Stomach (tissue), 9 donors: ENCODE results near the gene NPAS3. TPM values are rescaled to one million over a fixed set of nuclear protein-coding genes. Genes with fewer than 3 reads are reported as not detected.

Experiments used
- DNase-seq, 2 donors: peaks; one replicate each; pipeline versions ENCODE4 v3.0.0 to v3.0.0-alpha.2; 2013 to 2019
- H3K27ac ChIP-seq, 5 donors: fragments of 200-600 bp in 4 of 5; sonication (generic) in 4 of 5; one replicate each; pipeline ENCODE4 v1.5.1; 2013 to 2019; ENCODE audit warnings: mild to moderate bottlenecking in 1 of 5, moderate library complexity in 1 of 5
- H3K27me3 ChIP-seq, 3 donors: fragments of 200-600 bp; sonication (generic); one replicate each; pipeline ENCODE4 v1.5.1; 2017 to 2019; ENCODE audit warnings: mixed run types in 1 of 3
- H3K36me3 ChIP-seq, 4 donors: fragments of 200-600 bp; sonication (generic); 1 replicate in 3 of 4; 2 replicates in 1 of 4; pipeline ENCODE4 v1.5.1; 2016 to 2019
- H3K4me1 ChIP-seq, 4 donors: fragments of 200-600 bp; sonication (generic); one replicate each; pipeline ENCODE4 v1.5.1; 2016 to 2019
- H3K4me3 ChIP-seq, 4 donors: fragments of 200-600 bp; sonication (generic) in 3 of 4; one replicate each; pipeline ENCODE4 v1.5.1; 2016 to 2019; ENCODE audit warnings: mild to moderate bottlenecking in 1 of 4
- H3K9me3 ChIP-seq, 4 donors: fragments of 200-600 bp; sonication (generic); one replicate each; pipeline ENCODE4 v1.5.1; 2016 to 2019
- EP300 ChIP-seq: sonication (generic); formaldehyde crosslinking; IDR thresholded peaks from one replicate; pipeline ENCODE4 v1.6.1; 2017; ENCODE audit warnings: antibody characterized with exemption
- POLR2A ChIP-seq, 4 donors: fragments of 450-650 bp; IDR thresholded peaks; one replicate each; pipeline ENCODE4 v1.6.1; 2016; ENCODE audit warnings: antibody characterized with exemption in 4 of 4, control low read depth in 2 of 4, mild to moderate bottlenecking in 1 of 4, moderate library complexity in 1 of 4
- POLR2AphosphoS5 ChIP-seq, 3 donors: sonication (generic); formaldehyde crosslinking; IDR thresholded peaks; one replicate each; pipeline ENCODE4 v1.6.1; 2016; ENCODE audit warnings: antibody characterized with exemption in 3 of 3
- WGBS, 5 donors: extraction: QIAGEN DNeasy Blood & Tissue Kit in 3 of 5; methylation state at CpG; one replicate each; pipeline versions ENCODE4 v1.1.5 to v1.1.7; 2013 to 2018; 5-methylcytosine and 5-hydroxymethylcytosine counted together
- intact Hi-C: fragments of 100-400 bp; cut with DNase I; formaldehyde crosslinking; loops from one replicate; pipeline ENCODE4 v1.15.1; 2023; ENCODE audit warnings: low total_unique reads
- polyA plus RNA-seq, 3 donors: library from polyadenylated mRNA; stranded (reverse); fragments of 200-250 nt; gene quantifications; one replicate each; pipeline ENCODE4 v1.2.3, GENCODE V29; 2013
- total RNA-seq, 5 donors: library from RNA; depleted of rRNA; stranded (reverse); fragments of >200 nt; gene quantifications; one replicate each; pipeline versions ENCODE4 v1.1.0 to v1.2.3, GENCODE V29; 2014 to 2016
- TF ChIP-seq, protein P1 (sequence below), 7 experiments: fragments of 450-650 bp in 4 of 7; fragments of 200-600 bp in 3 of 7; sonication (generic) in 3 of 7; IDR thresholded peaks; one replicate each; pipeline ENCODE4 v1.5.1; 2016 to 2019; ENCODE audit warnings: antibody characterized with exemption in 7 of 7, control low read depth in 2 of 7, mild to moderate bottlenecking in 1 of 7
- donor health status: healthy with polysubstance abuse.
- donor health status: Bipolar disorder and iron deficiency.
- donor health status: healthy.

NPAS3 gene
- total and polyA plus RNA-seq, 8 donors: under 0.01 to 7.9 (median 0.76) TPM; not detected in 1

DNA sequence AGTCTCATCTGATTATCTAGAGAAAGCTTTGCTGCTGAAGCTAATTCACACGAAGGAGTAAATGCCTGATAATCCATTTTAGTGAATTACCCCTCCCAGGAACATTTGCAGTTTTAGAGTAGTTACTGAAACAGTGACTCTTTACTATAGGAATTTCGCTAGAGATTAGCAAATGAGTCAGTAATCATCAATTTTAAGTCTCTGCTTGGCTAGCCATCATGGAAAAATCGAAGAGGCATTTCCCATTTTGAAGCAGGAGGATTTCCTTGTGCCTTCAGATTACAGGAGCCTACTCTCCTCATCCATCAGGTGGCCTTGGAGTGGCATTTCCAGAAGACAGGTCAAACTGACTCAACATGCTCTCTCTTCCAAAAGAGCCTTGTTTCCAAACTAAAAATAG is 857.7 kb downstream of the NPAS3 start:
- Histone ChIP-seq H3K36me3 (no peaks in the 10 kb centered on the region), H3K9me3 (no peaks in the 10 kb centered on the region), H3K27ac (no peak overlapping the region), H3K27me3 (peaks cover 4 to 25% (median 20%) of the 10 kb centered on the region in 3 donors), H3K4me1 (peaks cover 0 to 32% (median 15%) of the 10 kb centered on the region in 4 donors), H3K4me3 (no peak overlapping the region)
- intact Hi-C loops: no loop called here
- peak in 1 of 2 donors; percentile 42 for DNase-seq
- 66 to 79% (median 70%) methylated on average over 3 of the region's 3 CpGs for WGBS, 5 donors
- TF ChIP-seq EP300 (no peak), POLR2A (IDR thresholded peaks at IDR 0.05) (no peak), POLR2AphosphoS5 (IDR thresholded peaks at IDR 0.05) (no peak)
- TF ChIP-seq, protein P1, sequence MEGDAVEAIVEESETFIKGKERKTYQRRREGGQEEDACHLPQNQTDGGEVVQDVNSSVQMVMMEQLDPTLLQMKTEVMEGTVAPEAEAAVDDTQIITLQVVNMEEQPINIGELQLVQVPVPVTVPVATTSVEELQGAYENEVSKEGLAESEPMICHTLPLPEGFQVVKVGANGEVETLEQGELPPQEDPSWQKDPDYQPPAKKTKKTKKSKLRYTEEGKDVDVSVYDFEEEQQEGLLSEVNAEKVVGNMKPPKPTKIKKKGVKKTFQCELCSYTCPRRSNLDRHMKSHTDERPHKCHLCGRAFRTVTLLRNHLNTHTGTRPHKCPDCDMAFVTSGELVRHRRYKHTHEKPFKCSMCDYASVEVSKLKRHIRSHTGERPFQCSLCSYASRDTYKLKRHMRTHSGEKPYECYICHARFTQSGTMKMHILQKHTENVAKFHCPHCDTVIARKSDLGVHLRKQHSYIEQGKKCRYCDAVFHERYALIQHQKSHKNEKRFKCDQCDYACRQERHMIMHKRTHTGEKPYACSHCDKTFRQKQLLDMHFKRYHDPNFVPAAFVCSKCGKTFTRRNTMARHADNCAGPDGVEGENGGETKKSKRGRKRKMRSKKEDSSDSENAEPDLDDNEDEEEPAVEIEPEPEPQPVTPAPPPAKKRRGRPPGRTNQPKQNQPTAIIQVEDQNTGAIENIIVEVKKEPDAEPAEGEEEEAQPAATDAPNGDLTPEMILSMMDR (IDR thresholded peaks at IDR 0.05): no peak

DNA sequence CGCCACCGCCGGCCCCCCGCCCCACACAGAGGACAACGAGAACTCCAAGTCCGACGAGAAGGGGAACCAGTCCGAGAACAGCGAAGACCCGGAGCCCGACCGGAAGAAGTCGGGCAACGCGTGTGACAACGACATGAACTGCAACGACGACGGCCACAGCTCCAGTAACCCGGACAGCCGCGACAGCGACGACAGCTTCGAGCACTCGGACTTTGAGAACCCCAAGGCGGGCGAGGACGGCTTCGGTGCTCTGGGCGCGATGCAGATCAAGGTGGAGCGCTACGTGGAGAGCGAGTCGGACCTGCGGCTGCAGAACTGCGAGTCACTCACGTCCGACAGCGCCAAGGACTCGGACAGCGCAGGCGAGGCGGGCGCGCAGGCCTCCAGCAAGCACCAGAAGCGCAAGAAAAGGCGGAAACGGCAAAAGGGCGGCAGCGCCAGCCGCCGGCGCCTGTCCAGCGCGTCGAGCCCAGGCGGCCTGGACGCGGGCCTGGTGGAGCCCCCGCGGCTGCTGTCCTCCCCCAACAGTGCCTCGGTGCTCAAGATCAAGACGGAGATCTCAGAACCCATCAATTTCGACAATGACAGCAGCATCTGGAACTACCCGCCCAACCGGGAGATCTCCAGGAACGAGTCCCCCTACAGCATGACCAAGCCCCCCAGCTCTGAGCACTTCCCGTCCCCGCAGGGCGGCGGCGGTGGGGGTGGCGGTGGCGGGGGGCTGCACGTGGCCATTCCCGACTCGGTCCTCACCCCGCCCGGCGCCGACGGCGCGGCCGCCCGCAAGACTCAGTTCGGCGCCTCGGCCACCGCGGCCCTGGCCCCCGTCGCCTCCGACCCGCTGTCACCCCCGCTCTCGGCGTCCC is 861.3 kb downstream of the NPAS3 start:
- H3K4me3 ChIP-seq: peak overlapping the region in 3 of 4 donors; percentile 27 to 31 (median 27)
- intact Hi-C loops: no loop called here
- 29 to 74% (median 36%) methylated on average over 58 to 100 of the region's 100 CpGs for WGBS, 5 donors

DNA sequence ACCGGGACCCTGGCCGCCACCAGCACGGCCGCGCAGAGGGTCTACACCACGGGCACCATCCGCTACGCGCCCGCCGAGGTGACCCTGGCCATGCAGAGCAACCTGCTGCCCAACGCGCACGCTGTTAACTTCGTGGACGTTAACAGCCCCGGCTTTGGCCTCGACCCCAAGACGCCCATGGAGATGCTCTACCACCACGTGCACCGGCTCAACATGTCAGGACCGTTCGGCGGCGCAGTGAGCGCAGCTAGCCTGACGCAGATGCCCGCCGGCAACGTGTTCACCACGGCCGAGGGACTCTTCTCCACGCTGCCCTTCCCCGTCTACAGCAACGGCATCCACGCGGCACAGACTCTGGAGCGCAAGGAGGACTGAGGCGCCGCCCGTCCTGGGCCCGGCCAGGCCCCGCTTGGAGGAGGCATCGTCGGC is 862.1 kb downstream of the NPAS3 start:
- TF ChIP-seq POLR2AphosphoS5 (IDR thresholded peaks at IDR 0.05): no peak
- TF ChIP-seq, protein P1 (IDR thresholded peaks at IDR 0.05): no peak
- TF ChIP-seq POLR2A (IDR thresholded peaks at IDR 0.05): no peak
- Histone ChIP-seq H3K36me3 (no peaks in the 10 kb centered on the region), H3K27me3 (peaks cover 4 to 31% (median 20%) of the 10 kb centered on the region in 3 donors), H3K27ac (no peak overlapping the region), H3K4me1 (peaks cover 0 to 12% (median 4%) of the 10 kb centered on the region in 4 donors), H3K9me3 (no peaks in the 10 kb centered on the region), H3K4me3 (peak overlapping the region in 1 of 4 donors; percentile 31)
- 39 to 81% (median 50%) methylated on average over 25 to 45 of the region's 45 CpGs for WGBS, 5 donors
- intact Hi-C loops: no loop called here
- DNase-seq: peak in 1 of 2 donors; percentile 16

More for the DNA sequence above, 861.3 kb downstream of the NPAS3 start:
- Histone ChIP-seq H3K4me1 (peaks cover 0 to 12% (median 4%) of the 10 kb centered on the region in 4 donors), H3K27me3 (peaks cover 4 to 31% (median 20%) of the 10 kb centered on the region in 3 donors), H3K27ac (no peak overlapping the region), H3K9me3 (no peaks in the 10 kb centered on the region), H3K36me3 (no peaks in the 10 kb centered on the region)
- DNase-seq: peak in 1 of 2 donors; percentile 72
- TF ChIP-seq EP300 (no peak), POLR2A (IDR thresholded peaks at IDR 0.05) (no peak), POLR2AphosphoS5 (IDR thresholded peaks at IDR 0.05) (no peak)
- TF ChIP-seq, protein P1 (IDR thresholded peaks at IDR 0.05): no peak

DNA sequence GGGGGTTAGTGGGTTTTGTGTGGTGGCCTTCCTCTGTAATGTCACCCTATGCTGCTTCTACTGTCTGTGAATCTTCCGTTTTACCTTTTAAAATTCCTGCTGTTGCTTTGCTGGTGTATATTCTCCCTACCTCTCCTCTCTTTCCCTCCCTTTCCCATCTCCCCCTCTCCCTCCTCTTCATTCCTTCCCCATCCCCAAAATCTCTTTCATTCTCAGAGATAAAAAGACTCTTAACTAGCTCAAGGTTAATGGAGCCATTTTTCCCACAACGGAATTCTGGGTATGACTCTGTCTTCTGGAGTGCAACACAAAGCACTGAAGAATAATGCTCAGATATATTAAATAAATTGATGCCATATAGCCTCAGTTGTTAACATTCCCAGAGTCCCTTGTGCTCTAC is 864.1 kb downstream of the NPAS3 start:
- 82 to 95% (median 92%) methylated on average over 2 of the region's 2 CpGs for WGBS, 5 donors
- H3K27me3 ChIP-seq: peaks cover 4 to 31% (median 20%) of the 10 kb centered on the region in 3 donors

More for the DNA sequence above, 864.1 kb downstream of the NPAS3 start:
- Histone ChIP-seq H3K36me3 (no peaks in the 10 kb centered on the region), H3K9me3 (no peaks in the 10 kb centered on the region), H3K27ac (no peak overlapping the region), H3K4me1 (peaks cover 0 to 12% (median 4%) of the 10 kb centered on the region in 4 donors), H3K4me3 (no peak overlapping the region)
- TF ChIP-seq POLR2A (IDR thresholded peaks at IDR 0.05): no peak
- TF ChIP-seq, protein P1 (IDR thresholded peaks at IDR 0.05): no peak
- intact Hi-C loops: no loop called here
- no peak for DNase-seq
